Measurements from ENCODE around the gene CD300C.

GRCh38 chr17:74585711-74586110 lies 39.8 kb upstream of the CD300C start:
- TF ChIP-seq CTCF (IDR thresholded peaks at IDR 0.05), result no peak
- TF ChIP-seq ZFX (IDR thresholded peaks at IDR 0.05; ENCODE audit: borderline replicate concordance), result no peak

Data from 22Rv1 (cell line).